Measurements from ENCODE around the gene BANK1. TPM values are rescaled to one million over a fixed set of nuclear protein-coding genes. Genes with fewer than 3 reads are reported as not detected.

The BANK1 gene
- polyA plus RNA-seq, 1 donor: 0.63 TPM

- H3K36me3 ChIP-seq (ENCODE audit: control insufficient read depth, insufficient read depth, low read length): no peaks in the 10 kb centered on the region
- no peaks in the 10 kb centered on the region for H3K27me3 ChIP-seq (ENCODE audit: control insufficient read depth, insufficient read depth, low read length)
- DNase-seq: no peak
- no CpG with 5 or more reads among the region's 2 CpGs for WGBS (ENCODE audit: insufficient coverage, low lambda C conversion rate)
- H3K4me1 ChIP-seq (ENCODE audit: control insufficient read depth, insufficient read depth, low read length): no peaks in the 10 kb centered on the region
- no peak overlapping the region for H3K27ac ChIP-seq (ENCODE audit: low read length)
- H3K4me3 ChIP-seq (ENCODE audit: low read length): no peak overlapping the region
- H3K9me3 ChIP-seq (ENCODE audit: control insufficient read depth, low read depth, low read length): no peaks in the 10 kb centered on the region
Observed at GRCh38 chr4:102007959-102008425, 217.5 kb downstream of the BANK1 start.

GRCh38 chr4:102008711-102009110 lies 218.2 kb downstream of the BANK1 start:
- Histone ChIP-seq H3K4me3 (ENCODE audit: low read length) (no peak overlapping the region), H3K9me3 (ENCODE audit: control insufficient read depth, low read depth, low read length) (no peaks in the 10 kb centered on the region), H3K27ac (ENCODE audit: low read length) (no peak overlapping the region), H3K27me3 (ENCODE audit: control insufficient read depth, insufficient read depth, low read length) (no peaks in the 10 kb centered on the region), H3K36me3 (ENCODE audit: control insufficient read depth, insufficient read depth, low read length) (no peaks in the 10 kb centered on the region), H3K4me1 (ENCODE audit: control insufficient read depth, insufficient read depth, low read length) (no peaks in the 10 kb centered on the region)
- no peak for DNase-seq
- 86% methylated on average over 3 of the region's 3 CpGs for WGBS (ENCODE audit: insufficient coverage, low lambda C conversion rate)

- 100% methylated on average over 1 of the region's 2 CpGs for WGBS (ENCODE audit: insufficient coverage, low lambda C conversion rate)
- DNase-seq: no peak
Observed at GRCh38 chr4:102022343-102022742, 231.8 kb downstream of the BANK1 start.

GRCh38 chr4:102027961-102028360 lies 237.4 kb downstream of the BANK1 start:
- no peak for DNase-seq
- no peaks in the 10 kb centered on the region for H3K36me3 ChIP-seq (ENCODE audit: control insufficient read depth, insufficient read depth, low read length)
- no peaks in the 10 kb centered on the region for H3K27me3 ChIP-seq (ENCODE audit: control insufficient read depth, insufficient read depth, low read length)
- no peak overlapping the region for H3K27ac ChIP-seq (ENCODE audit: low read length)
- 94% methylated on average over 3 of the region's 4 CpGs for WGBS (ENCODE audit: insufficient coverage, low lambda C conversion rate)
- no peaks in the 10 kb centered on the region for H3K9me3 ChIP-seq (ENCODE audit: control insufficient read depth, low read depth, low read length)
- H3K4me3 ChIP-seq (ENCODE audit: low read length): no peak overlapping the region
- H3K4me1 ChIP-seq (ENCODE audit: control insufficient read depth, insufficient read depth, low read length): no peaks in the 10 kb centered on the region

More at GRCh38 chr4:102022343-102022742, 231.8 kb downstream of the BANK1 start:
- no peaks in the 10 kb centered on the region for H3K27me3 ChIP-seq (ENCODE audit: control insufficient read depth, insufficient read depth, low read length)
- H3K4me3 ChIP-seq (ENCODE audit: low read length): no peak overlapping the region
- H3K4me1 ChIP-seq (ENCODE audit: control insufficient read depth, insufficient read depth, low read length): no peaks in the 10 kb centered on the region
- H3K27ac ChIP-seq (ENCODE audit: low read length): no peak overlapping the region
- no peaks in the 10 kb centered on the region for H3K36me3 ChIP-seq (ENCODE audit: control insufficient read depth, insufficient read depth, low read length)
- no peaks in the 10 kb centered on the region for H3K9me3 ChIP-seq (ENCODE audit: control insufficient read depth, low read depth, low read length)

- no peaks in the 10 kb centered on the region for H3K27me3 ChIP-seq (ENCODE audit: control insufficient read depth, insufficient read depth, low read length)
- 90% methylated on average over 2 of the region's 2 CpGs for WGBS (ENCODE audit: insufficient coverage, low lambda C conversion rate)
- no peak for DNase-seq
Observed at GRCh38 chr4:102031406-102031805, 240.9 kb downstream of the BANK1 start.

GRCh38 chr4:102036016-102036415 lies 245.5 kb downstream of the BANK1 start:
- Histone ChIP-seq H3K9me3 (ENCODE audit: control insufficient read depth, low read depth, low read length) (no peaks in the 10 kb centered on the region), H3K27ac (ENCODE audit: low read length) (no peak overlapping the region), H3K27me3 (ENCODE audit: control insufficient read depth, insufficient read depth, low read length) (no peaks in the 10 kb centered on the region), H3K4me1 (ENCODE audit: control insufficient read depth, insufficient read depth, low read length) (no peaks in the 10 kb centered on the region), H3K4me3 (ENCODE audit: low read length) (no peak overlapping the region), H3K36me3 (ENCODE audit: control insufficient read depth, insufficient read depth, low read length) (no peaks in the 10 kb centered on the region)
- no peak for DNase-seq
- 80% methylated on average over 1 of the region's 1 CpG for WGBS (ENCODE audit: insufficient coverage, low lambda C conversion rate)

More at GRCh38 chr4:102031406-102031805, 240.9 kb downstream of the BANK1 start:
- no peaks in the 10 kb centered on the region for H3K36me3 ChIP-seq (ENCODE audit: control insufficient read depth, insufficient read depth, low read length)
- no peaks in the 10 kb centered on the region for H3K4me1 ChIP-seq (ENCODE audit: control insufficient read depth, insufficient read depth, low read length)
- H3K4me3 ChIP-seq (ENCODE audit: low read length): no peak overlapping the region
- H3K27ac ChIP-seq (ENCODE audit: low read length): no peak overlapping the region
- H3K9me3 ChIP-seq (ENCODE audit: control insufficient read depth, low read depth, low read length): no peaks in the 10 kb centered on the region

GRCh38 chr4:102036619-102037376 lies 246.3 kb downstream of the BANK1 start:
- no peak for DNase-seq
- no peaks in the 10 kb centered on the region for H3K9me3 ChIP-seq (ENCODE audit: control insufficient read depth, low read depth, low read length)
- no peaks in the 10 kb centered on the region for H3K4me1 ChIP-seq (ENCODE audit: control insufficient read depth, insufficient read depth, low read length)
- WGBS (ENCODE audit: insufficient coverage, low lambda C conversion rate): 77% methylated on average over 2 of the region's 5 CpGs
- no peak overlapping the region for H3K4me3 ChIP-seq (ENCODE audit: low read length)
- no peaks in the 10 kb centered on the region for H3K36me3 ChIP-seq (ENCODE audit: control insufficient read depth, insufficient read depth, low read length)
- no peaks in the 10 kb centered on the region for H3K27me3 ChIP-seq (ENCODE audit: control insufficient read depth, insufficient read depth, low read length)
- H3K27ac ChIP-seq (ENCODE audit: low read length): no peak overlapping the region

GRCh38 chr4:102037566-102037965 lies 247.0 kb downstream of the BANK1 start:
- Histone ChIP-seq H3K4me1 (ENCODE audit: control insufficient read depth, insufficient read depth, low read length) (no peaks in the 10 kb centered on the region), H3K27ac (ENCODE audit: low read length) (no peak overlapping the region), H3K36me3 (ENCODE audit: control insufficient read depth, insufficient read depth, low read length) (no peaks in the 10 kb centered on the region), H3K4me3 (ENCODE audit: low read length) (no peak overlapping the region), H3K9me3 (ENCODE audit: control insufficient read depth, low read depth, low read length) (no peaks in the 10 kb centered on the region), H3K27me3 (ENCODE audit: control insufficient read depth, insufficient read depth, low read length) (no peaks in the 10 kb centered on the region)
- WGBS (ENCODE audit: insufficient coverage, low lambda C conversion rate): 0% methylated on average over 1 of the region's 2 CpGs
- no peak for DNase-seq

- no peak for DNase-seq
- H3K4me1 ChIP-seq (ENCODE audit: control insufficient read depth, insufficient read depth, low read length): no peaks in the 10 kb centered on the region
- no peaks in the 10 kb centered on the region for H3K27me3 ChIP-seq (ENCODE audit: control insufficient read depth, insufficient read depth, low read length)
- H3K9me3 ChIP-seq (ENCODE audit: control insufficient read depth, low read depth, low read length): no peaks in the 10 kb centered on the region
- WGBS (ENCODE audit: insufficient coverage, low lambda C conversion rate): 89% methylated on average over 4 of the region's 7 CpGs
- H3K36me3 ChIP-seq (ENCODE audit: control insufficient read depth, insufficient read depth, low read length): no peaks in the 10 kb centered on the region
- no peak overlapping the region for H3K4me3 ChIP-seq (ENCODE audit: low read length)
- no peak overlapping the region for H3K27ac ChIP-seq (ENCODE audit: low read length)
Observed at GRCh38 chr4:102042871-102043802, 252.6 kb downstream of the BANK1 start.

- 40% methylated on average over 1 of the region's 2 CpGs for WGBS (ENCODE audit: insufficient coverage, low lambda C conversion rate)
- no peak overlapping the region for H3K4me3 ChIP-seq (ENCODE audit: low read length)
- no peak overlapping the region for H3K27ac ChIP-seq (ENCODE audit: low read length)
Observed at GRCh38 chr4:102047616-102048015, 257.1 kb downstream of the BANK1 start.

More at GRCh38 chr4:102047616-102048015, 257.1 kb downstream of the BANK1 start:
- no peak for DNase-seq
- H3K9me3 ChIP-seq (ENCODE audit: control insufficient read depth, low read depth, low read length): no peaks in the 10 kb centered on the region
- H3K27me3 ChIP-seq (ENCODE audit: control insufficient read depth, insufficient read depth, low read length): no peaks in the 10 kb centered on the region
- no peaks in the 10 kb centered on the region for H3K4me1 ChIP-seq (ENCODE audit: control insufficient read depth, insufficient read depth, low read length)
- H3K36me3 ChIP-seq (ENCODE audit: control insufficient read depth, insufficient read depth, low read length): no peaks in the 10 kb centered on the region
